ENCODE data around the gene MTLN. TPM values are rescaled to one million over a fixed set of nuclear protein-coding genes. Genes with fewer than 3 reads are reported as not detected.
A peak's percentile ranks its signal among the peaks of the same experiment; 100 is the strongest.

The MTLN gene, protein sequence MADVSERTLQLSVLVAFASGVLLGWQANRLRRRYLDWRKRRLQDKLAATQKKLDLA
- 4.8 and 5.4 TPM in 2 replicates for total RNA-seq (2013; cell fraction: nucleolus; rRNA removed)
- total RNA-seq (2014; rRNA removed) (79.0 and 105 TPM in 2 replicates), total RNA-seq (2014; rRNA removed; fragmentation: Illumina TruSeq; extraction: Trizol) (24.7 and 26.7 TPM in 2 replicates), total RNA-seq (2021) (54.1 and 54.9 TPM in 2 replicates), polyA plus RNA-seq (2011; rRNA removed) (6.6 and 20.9 TPM in 2 replicates), polyA plus RNA-seq (2014; fragmentation: Illumina TruSeq; extraction: Trizol) (6.6 TPM in 1 of 2 replicates, not detected in the other), polyA plus RNA-seq (2014; fragmentation: Nextera tagmentation; extraction: Ambion mirVana) (10 to 100 TPM; 36.9 to 66.7 TPM), polyA plus RNA-seq (2014; rRNA removed) (140 and 147 TPM in 2 replicates), polyA plus RNA-seq (2016; fragmentation: Nextera tagmentation; extraction: Ambion mirVana) (100 to 1,000 TPM; 108 to 122 TPM), polyA minus RNA-seq (2011; rRNA and poly(A)+ RNA removed) (4.8 and 9.9 TPM in 2 replicates), Bru-seq, nascent RNA (percentile 26 among the genes with signal in this experiment), BruChase-seq, experiment 1, labeled RNA remaining after a 6-hour chase (percentile 21 among the genes with signal in this experiment), BruChase-seq, experiment 2, labeled RNA remaining after a 2-hour chase (percentile 20 among the genes with signal in this experiment)
- 15.2 TPM for polyA plus RNA-seq (2011; ENCODE audit: low read depth)
- 27.8 and 33.7 TPM in 2 replicates for polyA plus RNA-seq (2011; cell fraction: cytosol; rRNA removed)
- 30.9 and 38.8 TPM in 2 replicates for polyA plus RNA-seq (2011; cell fraction: nucleus; rRNA removed)
- polyA plus RNA-seq (2012) = 45.7 and 48.6 TPM in 2 replicates
- polyA minus RNA-seq (2011; cell fraction: cytosol; rRNA and poly(A)+ RNA removed) = 3.5 TPM in 1 of 2 replicates, not detected in the other
- 10.6 and 18.2 TPM in 2 replicates for polyA minus RNA-seq (2011; cell fraction: nucleus; rRNA and poly(A)+ RNA removed)
- long read RNA-seq, experiment 1, transcript MTLN-203 (2 exons, 441 nt) = major isoform, 16 of 16 reads
- long read RNA-seq, experiment 1, partial matches to known transcripts = 0 of 16 reads
- long read RNA-seq, experiment 1, other reads (novel, unspliced or antisense) = 0 of 16 reads
- long read RNA-seq, experiment 2, transcript MTLN-203 (2 exons, 441 nt) = major isoform, 13 of 13 reads
- long read RNA-seq, experiment 2, partial matches to known transcripts = 0 of 13 reads
- long read RNA-seq, experiment 2, other reads (novel, unspliced or antisense) = 0 of 13 reads

DNA sequence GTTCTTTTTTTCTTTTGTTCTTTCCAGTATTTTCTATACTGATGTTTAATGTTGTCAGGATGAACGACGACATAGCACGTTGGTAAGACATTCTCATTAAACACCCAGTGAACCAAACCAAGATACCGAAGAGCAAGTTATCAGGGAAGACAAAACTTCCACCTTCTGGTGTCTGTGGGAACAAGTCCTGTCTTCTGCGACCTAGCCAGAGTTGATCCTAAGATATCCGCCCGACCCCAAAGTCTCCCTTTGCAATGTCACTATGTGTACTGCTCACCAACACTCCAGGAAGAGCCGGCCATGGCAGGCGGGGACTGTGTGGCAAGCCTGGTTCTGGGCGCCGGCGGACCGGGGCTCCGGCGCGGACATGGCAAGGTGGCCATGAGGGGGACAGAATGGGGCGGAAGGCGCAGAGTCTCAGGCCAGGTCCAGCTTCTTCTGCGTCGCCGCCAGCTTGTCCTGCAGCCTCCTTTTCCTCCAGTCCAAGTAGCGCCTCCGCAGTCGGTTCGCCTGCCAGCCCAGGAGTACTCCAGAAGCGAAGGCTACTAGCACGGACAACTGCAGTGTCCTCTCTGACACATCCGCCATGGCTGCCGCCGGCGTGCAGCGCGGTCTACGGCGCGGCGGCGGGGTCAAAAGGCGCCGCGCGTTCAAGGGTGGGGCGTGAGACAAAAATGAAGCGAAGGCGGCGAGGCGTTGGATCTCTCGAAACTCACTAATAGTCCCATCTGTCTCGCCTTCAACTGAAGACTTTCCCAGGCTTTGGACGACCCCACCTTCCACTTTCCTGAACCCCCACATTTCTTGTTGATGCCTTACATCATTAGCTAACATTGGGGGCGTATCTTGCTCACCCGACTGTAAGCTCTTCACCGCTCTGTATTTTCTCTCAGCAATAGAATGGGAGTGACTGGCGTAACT, at the start of gene MTLN:
TSS of gene MTLN (minus strand) at position 610 of the 921 bp plus-strand sequence. CDS start at position 588, 22 bp downstream.
- WGBS (ENCODE audit: insufficient coverage, insufficient replicate concordance, low lambda C conversion rate, missing lambda C conversion rate) = 29% methylated on average over 54 of the region's 54 CpGs
- ATAC-seq (peak; percentile 96), FAIRE-seq (no peak), DNase-seq (ENCODE audit: low read depth, low spot score) (peak; percentile 28)
- CTCF ChIA-PET = no interaction called here
- in situ Hi-C loops (cut with MboI) (no loop called here), intact Hi-C loops (cut with micrococcal nuclease; ENCODE audit: unreplicated experiment) (no loop called here)
- TSS peak; percentile 91 for BruUV-seq (replicated peaks)
- H3K9me3 ChIP-seq (replicated peaks; ENCODE audit: control insufficient read depth, insufficient read depth, low read length) = peaks cover 2% of the 10 kb centered on the region; the same call in 1 of the 3 replicates
- SMC1A ChIA-PET (ENCODE audit: uncharacterized antibody, unreplicated experiment) = no interaction called here
- H3K4me3 ChIP-seq = peak within 1 kb of the TSS; percentile 81
- POLR2A ChIA-PET = no interaction called here
- peak within 1 kb of the TSS; percentile 78 for H3K27ac ChIP-seq (ENCODE audit: control insufficient read depth, insufficient read depth)
- peaks cover 12% of the 10 kb centered on the region for H3K79me2 ChIP-seq (ENCODE audit: control insufficient read depth, insufficient read depth, low read length)
- H3K4me2 ChIP-seq (ENCODE audit: control insufficient read depth, insufficient read depth) = peak within 1 kb of the TSS; percentile 86
- H3K9ac ChIP-seq (ENCODE audit: control insufficient read depth, insufficient read depth, low read length) = peak within 1 kb of the TSS; percentile 83
- H3K4me1 ChIP-seq (ENCODE audit: control insufficient read depth, insufficient read depth, low read length) = no peaks in the 10 kb centered on the region; the same call in 1 of the 2 replicates
- no peaks in the 10 kb centered on the region for H4K20me1 ChIP-seq (ENCODE audit: control insufficient read depth, insufficient read depth)
- peak within 1 kb of the TSS; percentile 98 for H2AFZ ChIP-seq (ENCODE audit: control insufficient read depth, low read depth, low read length)
- 0 out of 4 replicates have a peak, but pooled peaks cover 0 to 3% of the 10 kb centered on the region in 2 experiments for H3K36me3 ChIP-seq (ENCODE audit: control insufficient read depth in 2 of 2, insufficient read depth in 2 of 2, low read length in 1 of 2)
- RAD21 ChIA-PET (ENCODE audit: unreplicated experiment) = no interaction called here
- H3K27me3 ChIP-seq (replicated peaks in 1 of 2; ENCODE audit: control insufficient read depth in 2 of 2, insufficient read depth in 2 of 2, low read length in 1 of 2) = no peaks in the 10 kb centered on the region
- 0 out of 2 replicates have a peak, but pooled peaks have one; percentile 39 for TF ChIP-seq MEF2A (IDR thresholded peaks at IDR 0.05; ENCODE audit: insufficient read depth, low read depth, low read length)
- TF ChIP-seq FOS (IDR thresholded peaks at IDR 0.05; ENCODE audit: borderline replicate concordance, extremely low read depth, insufficient read length) = no peak
- 0 out of 2 replicates have a peak, but pooled peaks have one; percentile 57 for TF ChIP-seq TARDBP (IDR thresholded peaks at IDR 0.05; ENCODE audit: borderline replicate concordance)
- TF ChIP-seq POLR2AphosphoS2 (IDR thresholded peaks at IDR 0.05; ENCODE audit: low read depth, low read length) = 0 out of 2 replicates have a peak, but pooled peaks have one; percentile 31
- TF ChIP-seq NBN (IDR thresholded peaks at IDR 0.05) = 0 out of 2 replicates have a peak, but pooled peaks have one; percentile 41
- TF ChIP-seq, protein P1, sequence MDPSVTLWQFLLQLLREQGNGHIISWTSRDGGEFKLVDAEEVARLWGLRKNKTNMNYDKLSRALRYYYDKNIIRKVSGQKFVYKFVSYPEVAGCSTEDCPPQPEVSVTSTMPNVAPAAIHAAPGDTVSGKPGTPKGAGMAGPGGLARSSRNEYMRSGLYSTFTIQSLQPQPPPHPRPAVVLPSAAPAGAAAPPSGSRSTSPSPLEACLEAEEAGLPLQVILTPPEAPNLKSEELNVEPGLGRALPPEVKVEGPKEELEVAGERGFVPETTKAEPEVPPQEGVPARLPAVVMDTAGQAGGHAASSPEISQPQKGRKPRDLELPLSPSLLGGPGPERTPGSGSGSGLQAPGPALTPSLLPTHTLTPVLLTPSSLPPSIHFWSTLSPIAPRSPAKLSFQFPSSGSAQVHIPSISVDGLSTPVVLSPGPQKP (IDR thresholded peaks at IDR 0.05; ENCODE audit: low read depth, low read length) = no peak
- peak; percentile 57; the same call in 1 of the 2 replicates for TF ChIP-seq NR2F1 (conservative IDR thresholded peaks at IDR 0.05)
- no peak for TF ChIP-seq MEF2B (IDR thresholded peaks at IDR 0.05; ENCODE audit: partially characterized antibody, poor library complexity, severe bottlenecking)
- peak in 1 of 2 experiments; percentile 13; a peak in 1 of 4 replicates for TF ChIP-seq SRF (IDR thresholded peaks at IDR 0.05; ENCODE audit: low read depth in 2 of 2, low read length in 2 of 2)
- TF ChIP-seq ETV6 (conservative IDR thresholded peaks at IDR 0.05 in 1 of 2, IDR thresholded peaks at IDR 0.05 in 1 of 2; ENCODE audit: borderline replicate concordance in 1 of 2, low read depth in 1 of 2) = no peak
- TF ChIP-seq, protein P2, sequence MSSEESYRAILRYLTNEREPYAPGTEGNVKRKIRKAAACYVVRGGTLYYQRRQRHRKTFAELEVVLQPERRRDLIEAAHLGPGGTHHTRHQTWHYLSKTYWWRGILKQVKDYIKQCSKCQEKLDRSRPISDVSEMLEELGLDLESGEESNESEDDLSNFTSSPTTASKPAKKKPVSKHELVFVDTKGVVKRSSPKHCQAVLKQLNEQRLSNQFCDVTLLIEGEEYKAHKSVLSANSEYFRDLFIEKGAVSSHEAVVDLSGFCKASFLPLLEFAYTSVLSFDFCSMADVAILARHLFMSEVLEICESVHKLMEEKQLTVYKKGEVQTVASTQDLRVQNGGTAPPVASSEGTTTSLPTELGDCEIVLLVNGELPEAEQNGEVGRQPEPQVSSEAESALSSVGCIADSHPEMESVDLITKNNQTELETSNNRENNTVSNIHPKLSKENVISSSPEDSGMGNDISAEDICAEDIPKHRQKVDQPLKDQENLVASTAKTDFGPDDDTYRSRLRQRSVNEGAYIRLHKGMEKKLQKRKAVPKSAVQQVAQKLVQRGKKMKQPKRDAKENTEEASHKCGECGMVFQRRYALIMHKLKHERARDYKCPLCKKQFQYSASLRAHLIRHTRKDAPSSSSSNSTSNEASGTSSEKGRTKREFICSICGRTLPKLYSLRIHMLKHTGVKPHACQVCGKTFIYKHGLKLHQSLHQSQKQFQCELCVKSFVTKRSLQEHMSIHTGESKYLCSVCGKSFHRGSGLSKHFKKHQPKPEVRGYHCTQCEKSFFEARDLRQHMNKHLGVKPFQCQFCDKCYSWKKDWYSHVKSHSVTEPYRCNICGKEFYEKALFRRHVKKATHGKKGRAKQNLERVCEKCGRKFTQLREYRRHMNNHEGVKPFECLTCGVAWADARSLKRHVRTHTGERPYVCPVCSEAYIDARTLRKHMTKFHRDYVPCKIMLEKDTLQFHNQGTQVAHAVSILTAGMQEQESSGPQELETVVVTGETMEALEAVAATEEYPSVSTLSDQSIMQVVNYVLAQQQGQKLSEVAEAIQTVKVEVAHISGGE (CRISPR knock-in tag; IDR thresholded peaks at IDR 0.05) = no peak

Data from GM12878 (cell line).